ENCODE data around the gene LCE1E. TPM values are rescaled to one million over a fixed set of nuclear protein-coding genes. Genes with fewer than 3 reads are reported as not detected.
A peak's percentile ranks its signal among the peaks of the same experiment; 100 is the strongest.

Gene LCE1E
- not detected in 2 replicates for total RNA-seq (ENCODE audit: low replicate concordance)

GRCh38 chr1:152786077-152786476 lies at the start of gene LCE1E:
TSS of gene LCE1E (plus strand) at chr1:152786257. CDS start at chr1:152787300, 1,043 bp downstream.
- DNase-seq (ENCODE audit: low read depth) = no peak
- TF ChIP-seq CTCF (IDR thresholded peaks at IDR 0.05; ENCODE audit: insufficient read depth, low read length) = no peak
- no peak within 1 kb of the TSS for H3K4me3 ChIP-seq (ENCODE audit: low read depth, low read length)

GRCh38 chr1:152737997-152738396 lies 48.1 kb upstream of the LCE1E start:
- H3K4me3 ChIP-seq (ENCODE audit: low read depth, low read length) = no peak overlapping the region
- no peak for TF ChIP-seq CTCF (IDR thresholded peaks at IDR 0.05; ENCODE audit: insufficient read depth, low read length)
- DNase-seq (ENCODE audit: low read depth) = no peak

- no peak overlapping the region for H3K4me3 ChIP-seq (ENCODE audit: low read depth, low read length)
- TF ChIP-seq CTCF (IDR thresholded peaks at IDR 0.05; ENCODE audit: insufficient read depth, low read length) = no peak
- no peak for DNase-seq (ENCODE audit: low read depth)
Observed at GRCh38 chr1:152739841-152740240, 46.2 kb upstream of the LCE1E start.

- TF ChIP-seq CTCF (IDR thresholded peaks at IDR 0.05; ENCODE audit: insufficient read depth, low read length) = no peak
- no peak overlapping the region for H3K4me3 ChIP-seq (ENCODE audit: low read depth, low read length)
- no peak for DNase-seq (ENCODE audit: low read depth)
Observed at GRCh38 chr1:152741656-152742055, 44.4 kb upstream of the LCE1E start.

- peak; percentile 11 for DNase-seq (ENCODE audit: low read depth)
- no peak for TF ChIP-seq CTCF (IDR thresholded peaks at IDR 0.05; ENCODE audit: insufficient read depth, low read length)
- no peak overlapping the region for H3K4me3 ChIP-seq (ENCODE audit: low read depth, low read length)
Observed at GRCh38 chr1:152743371-152744145, 42.5 kb upstream of the LCE1E start.

GRCh38 chr1:152745289-152745704 lies 40.8 kb upstream of the LCE1E start:
- DNase-seq (ENCODE audit: low read depth) = peak; percentile 17
- no peak for TF ChIP-seq CTCF (IDR thresholded peaks at IDR 0.05; ENCODE audit: insufficient read depth, low read length)
- H3K4me3 ChIP-seq (ENCODE audit: low read depth, low read length) = no peak overlapping the region
